Eye (tissue), 1 donor: Measurements from ENCODE around the gene TDRD10.
"Not testable (repeated sequence)": the region's sequence is repeated elsewhere in the genome, so short reads cannot be mapped to it uniquely, and the experiment has no call there.

ENCODE experiments used
- DNase-seq: peaks from one replicate; pipeline ENCODE4 v3.0.0-alpha.2; 2015

Gene TDRD10

DNA sequence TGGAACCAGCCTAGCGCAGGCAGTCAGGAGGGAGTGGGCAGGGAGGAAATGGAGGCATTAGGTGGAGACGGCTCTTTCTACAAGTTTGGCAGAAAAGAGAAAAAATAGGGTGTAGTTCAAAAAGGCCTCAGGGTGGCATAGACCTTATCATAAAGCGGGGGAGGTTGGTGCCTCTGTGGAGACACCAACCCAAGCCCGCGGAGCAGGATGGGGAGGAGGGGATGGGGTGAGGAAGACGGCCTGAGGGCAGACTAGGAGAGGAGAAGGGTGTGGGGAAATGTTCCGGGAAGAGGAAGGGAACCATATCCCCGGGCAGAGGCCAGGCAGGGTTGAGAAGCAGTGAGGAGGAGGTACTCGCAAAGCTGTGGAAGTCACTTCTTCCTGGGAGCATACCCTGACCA lies 17.6 kb downstream of the TDRD10 start:
- no peak for DNase-seq

DNA sequence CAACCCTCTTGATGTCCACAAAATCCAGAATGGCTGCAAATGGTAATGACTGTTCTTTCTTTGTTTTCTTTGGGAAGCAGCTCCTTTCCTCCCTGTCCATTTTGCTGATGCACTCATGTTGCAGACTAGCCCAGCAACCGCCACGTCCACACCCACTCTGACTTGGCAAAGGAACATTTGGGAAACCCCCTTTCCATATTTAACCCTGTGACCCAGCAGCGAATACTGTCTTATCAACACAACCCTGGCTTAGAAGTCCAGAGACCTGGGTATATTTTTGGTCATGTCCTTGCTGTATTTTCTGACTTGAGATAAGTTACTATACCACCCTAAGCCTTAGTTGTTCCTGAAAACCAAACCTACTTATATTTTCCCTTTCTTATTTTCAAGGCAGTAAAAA lies 18.3 kb downstream of the TDRD10 start:
- DNase-seq: no peak

DNA sequence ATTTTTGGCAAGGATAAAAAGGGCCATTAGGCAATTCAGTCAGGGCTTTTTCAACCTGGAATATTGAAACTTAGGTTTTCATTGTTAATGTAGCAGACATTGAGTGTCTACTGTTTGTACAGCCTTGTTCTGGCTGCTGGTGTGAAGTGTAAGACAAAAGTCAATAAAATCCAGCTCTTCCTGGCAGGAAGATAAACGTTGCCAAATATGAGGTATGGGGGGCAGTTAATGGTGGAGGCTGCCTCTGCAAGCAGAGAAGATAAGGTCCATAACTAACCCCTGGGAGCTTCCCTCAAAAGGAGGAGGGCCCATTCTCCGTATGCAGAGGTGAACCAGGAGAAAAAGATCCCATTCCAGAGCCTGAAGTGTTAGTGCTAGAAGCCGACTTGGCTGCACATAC lies 19.7 kb downstream of the TDRD10 start:
- no peak for DNase-seq

DNA sequence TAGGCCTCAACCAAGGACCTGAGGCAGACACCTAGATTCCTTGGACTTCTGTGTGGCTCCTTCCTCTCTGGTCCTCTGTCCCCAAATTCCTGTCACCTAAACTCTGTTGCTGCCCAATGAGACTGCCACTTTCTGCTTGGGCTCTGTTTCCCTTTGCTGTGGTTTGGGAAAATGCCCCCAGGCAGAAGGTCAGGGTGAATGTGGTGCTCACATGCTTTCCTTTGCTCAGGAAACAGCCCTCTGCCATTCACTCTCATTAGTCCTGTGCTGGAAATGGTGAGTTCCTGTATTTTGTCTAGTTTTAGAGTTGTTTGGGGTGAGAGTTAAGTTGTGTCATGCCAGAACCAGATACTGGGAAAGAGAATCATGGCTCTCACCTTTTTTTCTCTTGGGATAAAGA lies 22.9 kb downstream of the TDRD10 start:
- no peak for DNase-seq

DNA sequence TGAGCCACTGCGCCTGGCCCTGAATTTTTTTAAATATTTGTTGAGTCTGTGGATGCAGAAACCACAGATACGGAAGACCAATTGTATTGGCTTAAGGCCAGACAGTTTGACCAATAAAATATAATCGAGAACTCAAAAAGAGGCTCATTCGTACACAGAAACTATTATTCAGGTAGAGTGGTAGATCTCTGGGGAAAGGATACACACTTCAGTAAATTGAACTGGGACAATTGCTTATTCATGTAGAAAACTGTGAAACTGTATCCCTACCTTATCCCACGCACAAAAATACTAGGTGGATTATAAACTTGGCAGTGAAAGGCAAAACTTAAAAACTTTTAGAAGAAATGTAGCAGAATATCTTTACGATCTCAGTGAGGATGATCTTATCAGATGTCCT lies 25.2 kb downstream of the TDRD10 start:
- DNase-seq: no peak

DNA sequence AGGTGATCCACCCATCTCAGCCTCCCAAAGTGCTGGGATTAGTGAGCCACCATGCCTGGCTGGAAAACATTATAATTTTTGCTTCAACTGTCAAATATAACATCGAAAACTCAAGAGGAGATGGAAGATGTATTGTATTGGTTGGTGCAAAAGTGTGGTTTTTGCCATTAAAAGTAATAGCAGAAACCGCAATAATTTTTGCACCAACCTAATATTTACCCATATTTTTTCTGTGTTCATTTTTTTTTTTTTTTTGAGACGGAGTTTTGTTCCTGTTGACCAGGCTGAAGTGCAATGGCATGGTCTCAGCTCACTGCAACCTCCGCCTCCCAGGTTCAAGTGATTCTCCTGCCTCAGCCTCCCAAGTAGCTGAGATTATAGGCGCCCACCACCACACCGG lies 27.3 kb downstream of the TDRD10 start:
- no peak for DNase-seq

DNA sequence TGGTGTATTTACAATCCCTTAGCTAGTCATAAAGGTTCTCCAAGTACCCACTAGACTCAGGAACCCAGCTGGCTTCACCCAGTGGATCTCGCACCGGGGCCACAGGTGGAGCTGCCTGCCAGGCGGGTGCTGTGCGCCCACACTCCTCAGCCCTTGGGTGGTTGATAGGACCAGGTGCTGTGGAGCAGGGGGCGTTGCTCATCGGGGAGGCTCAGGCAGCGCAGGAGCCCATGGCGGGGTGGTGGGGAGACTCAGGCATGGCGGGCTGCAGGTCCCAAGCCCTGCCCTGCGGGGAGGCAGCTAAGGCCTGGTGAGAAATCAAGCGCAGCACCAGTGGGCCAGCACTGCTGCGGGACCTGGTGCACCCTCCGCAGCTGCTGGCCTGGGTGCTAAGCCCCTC lies 29.9 kb downstream of the TDRD10 start:
- not testable (repeated sequence) for DNase-seq

DNA sequence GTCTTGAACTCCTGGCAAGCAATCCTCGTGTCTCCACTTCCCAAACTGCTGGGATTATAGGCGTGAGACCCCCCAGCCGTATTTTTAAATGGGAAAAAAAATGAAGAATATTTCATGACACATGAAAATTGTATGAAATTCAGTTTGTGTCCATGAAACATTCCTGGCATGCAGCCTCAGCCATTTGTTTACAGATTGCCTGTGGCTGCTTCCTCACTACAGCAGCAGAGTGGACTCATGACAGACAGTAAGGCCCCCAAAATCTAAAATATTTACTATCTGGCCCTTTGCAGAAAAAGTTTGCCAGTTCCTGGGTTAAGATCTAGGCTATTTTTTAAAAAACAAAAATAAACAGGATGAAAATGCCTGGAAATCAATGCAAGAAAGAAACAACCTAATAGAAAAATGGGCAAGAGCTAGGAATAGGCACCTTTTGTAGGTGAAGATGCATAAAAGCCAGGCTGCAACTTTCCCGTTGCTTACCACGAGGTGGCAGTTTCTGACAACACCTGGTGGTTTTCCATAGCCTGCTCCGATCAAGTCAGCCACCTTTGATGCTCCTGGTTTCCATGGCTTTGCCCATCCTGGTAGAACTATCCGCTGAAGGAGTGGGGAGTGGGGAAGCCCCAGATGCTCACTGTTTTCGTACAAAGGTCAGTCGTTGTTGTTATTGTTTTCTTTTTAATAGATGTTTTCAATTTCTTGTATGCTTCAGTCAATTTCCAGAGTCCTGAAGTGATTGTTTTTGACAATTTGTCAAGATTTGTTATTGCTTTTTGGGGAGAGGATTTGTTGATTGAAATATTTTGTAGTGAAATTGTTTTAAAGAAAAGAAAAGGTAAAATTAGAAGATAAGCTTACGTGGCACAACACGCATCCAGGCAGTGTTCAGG lies 32.2 kb downstream of the TDRD10 start:
- peak; percentile 33 for DNase-seq

DNA sequence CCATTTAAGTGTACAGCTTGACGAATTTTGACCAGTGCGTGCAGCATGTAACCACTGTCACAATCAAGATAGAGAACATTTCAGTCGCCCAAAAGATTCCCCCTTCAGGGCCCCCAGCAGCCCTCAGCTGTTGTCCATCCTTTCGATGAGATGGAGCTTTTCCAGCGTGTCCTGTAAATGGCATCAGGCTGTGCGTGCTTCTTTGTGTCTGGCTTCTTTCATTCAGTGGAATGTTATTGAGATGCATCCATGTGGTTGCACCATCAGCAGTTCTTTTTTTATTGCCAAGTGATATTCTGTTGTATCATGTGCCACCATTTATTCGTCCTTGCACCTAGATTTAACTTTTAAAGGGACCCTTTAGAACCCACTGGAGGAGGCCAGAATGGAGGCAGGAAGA lies 34.6 kb downstream of the TDRD10 start:
- no peak for DNase-seq

DNA sequence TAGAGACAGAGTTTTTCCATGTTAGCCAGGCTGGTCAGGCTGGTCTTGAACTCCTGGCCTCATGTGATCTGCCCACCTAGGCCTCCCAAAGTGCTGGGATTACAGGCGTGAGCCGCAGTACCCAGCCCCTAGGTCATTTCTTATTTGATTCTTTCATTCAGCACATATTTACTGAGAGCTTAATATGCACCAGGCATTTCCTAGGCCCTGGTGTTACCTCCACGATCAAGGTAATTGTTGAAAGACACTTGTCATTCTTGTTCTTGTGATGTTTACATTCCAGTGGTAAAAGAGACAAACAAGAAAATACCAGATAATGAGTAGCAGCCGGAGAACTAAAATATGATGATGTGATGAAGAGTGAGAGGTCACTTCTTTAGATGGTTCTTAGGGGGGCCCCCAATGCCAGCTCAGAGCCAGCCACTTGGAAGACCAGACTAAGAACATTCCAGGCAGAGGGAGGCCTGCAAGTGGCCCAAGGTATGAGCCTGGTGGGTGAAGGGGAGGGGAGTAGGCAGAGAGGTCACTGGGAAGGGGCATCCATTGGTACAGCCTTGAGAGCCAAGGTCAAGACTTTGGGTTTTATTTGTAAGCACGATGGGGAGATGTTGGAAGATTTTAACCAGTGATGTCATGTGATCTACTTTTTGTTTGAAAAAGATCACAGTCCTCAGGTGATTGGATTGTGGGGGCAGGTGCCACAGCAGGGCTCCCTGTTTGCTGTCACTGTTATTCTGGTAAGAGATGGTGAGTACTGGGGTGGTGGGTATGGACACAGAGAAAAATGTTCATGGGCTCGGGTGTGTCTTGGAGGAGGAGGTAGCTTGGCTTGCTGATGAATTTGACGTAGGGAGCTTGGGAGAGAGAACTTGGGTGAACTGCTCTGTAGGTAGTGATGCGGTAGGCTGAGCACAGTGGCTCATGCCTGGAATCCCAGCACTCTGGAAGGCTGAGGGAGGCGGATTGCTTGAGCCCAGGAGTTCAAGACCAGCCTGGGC lies 37.8 kb downstream of the TDRD10 start:
- DNase-seq: no peak

DNA sequence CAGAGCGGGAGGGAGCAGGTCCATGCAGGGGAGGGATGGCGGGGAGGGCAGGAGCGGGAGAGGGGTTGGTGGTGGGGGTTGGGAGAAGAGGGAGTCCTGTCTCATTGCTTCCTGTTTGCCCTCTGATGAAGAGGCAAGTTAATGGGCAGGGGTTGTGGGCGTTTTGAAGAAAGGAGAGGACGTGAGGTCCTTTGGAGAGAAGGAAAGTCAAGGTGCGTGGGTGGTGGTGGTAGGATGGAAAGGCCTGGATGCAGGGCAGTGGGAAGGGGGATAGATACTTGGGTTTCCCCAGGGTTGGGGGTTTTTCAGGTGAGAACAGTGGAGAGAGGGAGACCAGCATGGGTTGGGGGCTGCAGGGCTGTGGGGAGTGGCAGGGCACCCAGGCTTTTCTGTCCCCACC lies 39.2 kb downstream of the TDRD10 start:
- DNase-seq: no peak

DNA sequence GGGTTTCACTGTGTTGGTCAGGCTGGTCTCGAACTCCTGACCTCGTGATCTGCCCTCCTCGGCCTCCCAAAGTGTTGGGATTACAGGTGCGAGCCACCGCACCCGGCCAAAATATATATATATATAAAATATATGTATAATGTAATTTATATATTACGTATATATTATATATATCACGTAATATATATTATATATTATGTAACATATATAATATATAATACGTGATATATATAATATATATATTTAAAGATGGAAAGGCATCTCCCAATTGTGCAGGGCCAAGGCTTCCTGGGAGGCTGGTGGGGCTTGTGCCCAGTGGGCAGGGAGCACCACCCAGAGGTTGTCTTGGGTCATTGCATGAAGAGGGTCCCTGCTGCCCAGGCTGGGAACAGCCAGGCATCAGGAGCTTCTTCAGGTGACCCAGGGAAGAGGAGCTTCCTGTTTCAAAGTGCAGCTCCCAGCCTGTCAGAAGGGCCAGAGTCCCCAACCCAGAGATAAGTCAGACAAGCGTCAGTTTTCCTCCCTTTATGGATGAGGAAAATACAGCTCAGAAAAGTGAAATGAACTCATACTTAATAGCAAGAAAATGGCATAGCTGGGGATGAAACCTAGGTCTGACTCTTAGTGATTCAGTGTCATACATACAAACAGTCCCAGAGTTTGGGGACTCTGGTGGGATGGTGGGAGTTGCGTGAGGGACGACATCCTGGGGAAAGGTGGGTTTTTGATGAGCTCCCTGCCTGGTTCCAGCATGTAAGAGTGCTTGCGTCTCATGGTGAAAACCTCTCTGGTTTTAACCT lies 44.4 kb downstream of the TDRD10 start:
- peak; percentile 61 for DNase-seq

DNA sequence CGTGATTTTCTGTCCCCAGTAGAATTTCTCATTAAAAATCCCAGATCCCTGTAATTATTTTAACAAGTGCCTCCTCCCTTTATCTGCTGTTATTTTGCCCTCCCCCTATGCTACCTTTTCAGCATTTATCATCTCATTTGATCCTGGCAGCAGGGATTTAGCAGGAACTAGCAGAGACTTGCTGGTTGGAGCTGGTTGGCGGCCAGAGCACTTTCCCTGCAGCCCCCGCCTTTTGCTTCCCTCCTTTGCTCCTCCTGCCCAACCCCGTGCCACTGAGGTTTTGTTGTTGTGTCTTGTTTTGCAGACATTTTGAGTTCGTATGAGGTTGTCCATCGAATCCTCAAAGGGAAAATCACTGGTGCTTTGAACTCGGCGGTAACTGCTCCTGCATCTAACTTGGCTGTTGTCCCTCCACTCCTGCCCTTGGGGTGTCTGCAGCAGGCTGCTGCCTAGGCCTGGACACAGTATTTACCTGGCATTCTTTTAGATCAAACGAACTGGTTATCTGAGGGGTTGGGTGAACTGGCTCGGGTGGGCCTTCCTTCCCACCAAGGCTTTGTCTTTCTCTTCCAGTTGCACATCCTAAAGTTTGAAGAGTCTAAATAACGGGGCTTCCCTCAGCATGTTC lies 45.2 kb downstream of the TDRD10 start:
- no peak for DNase-seq

DNA sequence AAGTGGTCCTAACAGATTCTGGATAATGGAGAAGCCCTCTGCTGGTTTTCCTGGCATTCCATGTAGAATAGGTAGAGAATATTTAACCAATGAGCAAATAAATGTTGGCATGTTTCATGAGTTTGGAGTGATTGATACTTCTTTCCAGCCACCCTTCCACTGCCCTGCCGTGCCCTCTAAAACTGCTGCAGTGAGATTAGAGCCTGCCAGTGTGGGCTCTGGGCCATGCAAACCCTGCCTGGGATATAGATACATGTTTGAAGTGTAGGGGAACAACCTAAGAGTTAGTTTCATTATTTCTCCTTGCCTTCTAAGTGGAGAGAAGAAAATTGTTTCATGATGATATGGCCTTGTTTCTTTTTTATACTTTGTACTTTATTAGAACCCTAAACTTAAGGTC lies 46.0 kb downstream of the TDRD10 start:
- DNase-seq: no peak

DNA sequence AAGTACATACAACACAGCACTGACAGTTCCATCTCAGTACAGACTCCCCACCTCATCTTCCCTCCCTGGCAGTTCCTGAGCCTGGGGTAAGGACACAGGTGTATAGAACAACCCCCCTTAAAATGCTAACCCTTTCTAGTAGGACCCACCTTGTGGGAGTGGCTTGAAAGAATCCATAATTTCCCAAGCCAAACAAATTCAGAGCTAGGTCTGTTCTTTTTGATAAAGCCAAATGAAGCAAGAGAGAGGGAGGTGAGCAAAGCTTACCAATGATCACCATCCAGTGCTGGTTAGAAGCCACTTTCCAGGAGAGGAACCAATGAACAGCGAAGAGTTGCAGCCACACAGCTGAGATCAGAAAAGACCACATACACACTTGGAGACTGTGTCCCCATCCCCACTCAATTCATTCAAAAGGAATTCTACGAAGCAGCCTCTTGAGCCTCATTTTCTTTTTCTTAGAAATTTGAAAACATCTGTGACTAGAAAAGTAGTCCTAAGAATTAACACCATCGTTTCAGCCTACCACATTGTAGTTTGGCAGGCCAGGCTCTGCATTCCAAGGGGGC lies 47.3 kb downstream of the TDRD10 start:
- no peak for DNase-seq

DNA sequence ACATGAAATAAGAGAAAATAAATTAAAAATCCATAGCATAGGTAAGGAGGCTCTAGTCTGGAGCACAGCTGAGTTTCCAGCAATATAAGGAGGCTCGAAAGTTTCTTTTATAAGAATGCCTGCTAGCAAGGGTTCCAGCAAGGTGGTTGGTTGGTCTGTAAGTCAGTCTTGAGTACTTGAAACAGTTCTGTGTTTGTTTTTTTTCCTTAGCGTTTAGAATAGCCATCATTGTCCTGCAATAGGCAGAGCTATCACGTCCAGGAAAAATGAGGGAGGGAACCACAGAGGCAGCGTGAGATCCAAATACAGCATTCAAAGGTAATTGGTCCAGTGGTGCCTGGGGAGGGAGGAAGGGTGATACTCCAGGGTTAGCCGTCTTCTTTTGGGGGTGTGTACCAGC lies 48.1 kb downstream of the TDRD10 start:
- DNase-seq: no peak

DNA sequence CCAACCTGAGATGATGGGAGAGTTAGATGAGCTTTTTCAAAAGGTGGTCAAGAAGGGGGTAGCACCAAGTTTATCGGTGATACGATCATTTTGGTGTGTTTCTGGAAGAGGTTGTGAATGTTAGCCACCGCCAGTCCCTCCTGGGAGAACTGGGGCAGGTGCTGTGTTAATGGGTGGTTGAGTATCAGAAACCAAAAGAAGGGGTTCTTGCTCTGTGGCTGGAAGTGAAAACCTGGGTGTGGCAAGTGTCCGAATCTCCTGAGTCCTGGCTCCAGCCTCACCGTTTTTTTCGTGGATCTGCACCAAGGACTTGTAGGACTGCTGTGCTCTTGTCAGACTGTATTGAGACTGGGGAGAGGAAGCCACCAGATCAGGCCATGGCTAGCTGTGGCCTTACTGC lies 48.6 kb downstream of the TDRD10 start:
- DNase-seq: no peak

DNA sequence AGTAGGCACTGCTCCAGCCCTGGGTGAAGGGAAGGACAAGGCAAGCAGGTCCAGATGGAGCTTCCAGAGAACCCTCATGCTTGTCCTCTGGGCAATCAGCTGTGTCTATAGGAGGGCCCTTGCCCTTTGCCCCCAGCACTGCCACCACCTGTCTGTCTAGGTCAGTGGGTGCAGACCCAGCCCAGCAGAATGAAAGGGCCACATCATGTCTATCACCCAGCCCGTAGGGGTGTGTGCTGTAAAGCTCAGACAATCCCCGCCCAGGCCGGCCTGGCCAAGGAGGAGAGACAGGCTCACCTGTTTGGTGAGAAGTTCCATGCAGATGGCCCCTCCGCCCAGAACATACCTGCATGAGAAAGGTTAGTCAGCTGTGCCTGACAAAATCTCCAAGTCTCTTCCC lies 49.5 kb downstream of the TDRD10 start:
- no peak for DNase-seq

DNA sequence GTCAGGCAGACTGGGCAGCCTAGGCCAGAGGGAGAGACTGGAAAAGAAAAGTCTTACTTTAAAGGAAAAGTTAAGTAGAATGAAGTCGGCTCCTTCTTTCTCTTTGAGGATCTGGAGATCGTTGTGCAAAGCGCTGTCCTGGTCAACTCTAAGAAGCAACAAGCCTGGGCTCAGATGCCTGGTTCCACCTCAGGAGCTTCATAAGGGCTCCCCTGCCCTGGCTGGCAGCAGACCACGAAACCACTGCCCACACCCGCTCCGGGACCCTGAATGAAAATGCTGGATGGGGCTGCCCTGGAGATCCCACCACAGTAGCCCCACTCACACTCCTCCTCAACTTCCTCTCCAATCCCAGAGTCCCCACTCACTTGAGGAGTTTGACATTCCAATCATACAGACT lies 50.0 kb downstream of the TDRD10 start:
- no peak for DNase-seq

DNA sequence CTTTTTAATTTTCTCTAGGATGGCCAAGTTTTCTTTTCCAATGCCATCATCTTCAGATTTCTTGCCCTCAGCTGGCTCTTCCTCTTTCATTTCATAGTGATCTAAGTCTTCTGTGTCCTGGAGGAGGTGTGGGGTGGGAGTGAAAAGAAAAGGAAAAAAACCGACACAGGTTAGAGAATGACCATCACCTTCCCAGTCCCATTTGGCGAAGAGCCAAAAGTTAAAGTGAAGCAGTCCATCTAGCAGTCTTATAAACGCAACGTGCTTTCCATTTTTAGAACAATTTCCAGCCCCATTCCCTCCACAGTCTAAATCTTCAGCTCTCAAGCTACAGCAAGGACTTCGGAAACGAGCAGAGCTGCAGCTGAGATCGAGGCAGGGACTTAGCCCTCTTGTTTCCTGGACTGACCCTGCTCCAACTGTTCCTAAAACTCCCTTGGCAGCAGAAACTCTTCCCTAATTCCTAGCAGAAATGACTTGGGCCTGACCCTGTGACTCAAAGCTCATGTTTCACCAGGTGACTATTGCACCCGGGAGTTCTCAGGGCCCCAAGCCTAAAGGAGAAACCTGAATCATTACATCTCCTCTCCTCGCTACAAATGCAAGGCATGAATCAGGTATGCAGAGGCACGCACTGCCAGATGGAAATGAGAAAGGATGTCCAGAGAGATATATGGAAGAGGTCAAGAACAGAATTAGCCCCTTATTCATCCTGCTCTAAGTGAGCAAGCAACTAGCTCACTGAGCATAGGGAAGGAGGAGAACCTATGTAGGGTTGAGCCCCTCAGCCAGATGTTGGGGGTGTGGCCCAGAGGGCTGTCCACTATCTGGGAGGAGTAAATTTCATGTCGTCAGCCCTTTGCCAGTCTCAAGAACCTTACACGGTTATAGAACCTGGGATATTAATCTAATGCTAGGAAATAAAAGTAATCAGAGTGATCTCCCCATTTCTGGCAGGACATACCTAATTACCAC lies 51.3 kb downstream of the TDRD10 start:
- no peak for DNase-seq

DNA sequence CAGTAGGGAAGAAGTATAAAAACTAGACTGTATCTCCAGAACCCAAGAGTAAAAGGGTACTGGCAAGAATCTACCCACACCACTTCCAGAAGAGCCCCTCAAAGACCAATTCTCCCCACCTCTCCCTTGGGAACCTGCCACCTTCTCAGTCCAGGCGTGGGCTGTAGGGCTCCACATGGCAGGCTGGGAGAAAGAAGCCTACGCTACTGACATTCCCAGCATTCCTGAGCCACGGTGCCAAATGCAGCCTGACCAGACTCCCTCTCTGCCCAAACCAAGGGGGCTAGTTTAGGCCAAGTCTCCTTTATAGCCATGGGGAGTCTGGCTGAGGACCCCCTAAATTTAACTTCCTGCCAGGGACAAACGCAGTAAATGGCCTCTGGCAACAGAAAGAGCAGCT lies 54.4 kb downstream of the TDRD10 start:
- no peak for DNase-seq
